Stimulated activated CD8-positive, alpha-beta memory T cell treated with anti-CD3 and anti-CD28 coated beads, Interleukin-12 subunit alpha, Interleukin-12 subunit beta, amount 100 ng/mL, for 24 hours (primary cell): ENCODE data around the gene CHMP1A.
A peak's percentile ranks its signal among the peaks of the same experiment; 100 is the strongest.

Source experiments
- DNase-seq: peaks from one replicate; pipeline ENCODE4 v3.0.0-alpha.2; 2020; ENCODE audit errors: extremely low read depth

Gene CHMP1A

DNA sequence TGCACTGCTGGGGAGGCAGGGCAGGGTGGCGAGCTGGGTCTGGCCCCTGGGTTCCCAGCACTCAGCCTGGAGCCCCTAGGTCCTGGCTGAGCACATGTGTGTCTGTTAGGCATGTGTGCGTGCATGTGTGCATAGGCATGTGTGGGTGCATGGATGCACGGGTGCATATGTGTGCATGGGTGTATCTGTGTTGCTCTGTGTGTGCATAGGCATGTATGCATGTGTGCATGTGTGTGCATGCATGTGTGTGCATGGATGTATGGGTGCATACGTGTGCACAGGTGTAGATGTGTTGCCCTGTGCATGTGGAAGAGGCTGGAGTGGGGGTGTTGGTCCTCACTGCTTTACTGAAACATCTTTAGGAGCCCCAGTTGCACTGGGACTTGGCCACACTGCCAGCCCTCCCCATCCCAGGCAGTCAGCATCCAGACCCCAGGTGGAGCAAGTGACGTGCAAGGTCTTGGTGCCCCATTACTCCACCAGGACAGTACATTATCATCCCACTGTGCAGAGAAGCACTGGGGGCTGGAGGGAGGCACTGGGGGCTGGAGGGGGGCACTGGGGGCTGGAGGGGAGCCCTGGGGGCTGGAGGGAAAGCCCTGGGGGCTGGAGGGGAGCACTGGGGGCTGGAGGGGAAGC is 54.4 kb downstream of the CHMP1A start:
- no peak for DNase-seq

DNA sequence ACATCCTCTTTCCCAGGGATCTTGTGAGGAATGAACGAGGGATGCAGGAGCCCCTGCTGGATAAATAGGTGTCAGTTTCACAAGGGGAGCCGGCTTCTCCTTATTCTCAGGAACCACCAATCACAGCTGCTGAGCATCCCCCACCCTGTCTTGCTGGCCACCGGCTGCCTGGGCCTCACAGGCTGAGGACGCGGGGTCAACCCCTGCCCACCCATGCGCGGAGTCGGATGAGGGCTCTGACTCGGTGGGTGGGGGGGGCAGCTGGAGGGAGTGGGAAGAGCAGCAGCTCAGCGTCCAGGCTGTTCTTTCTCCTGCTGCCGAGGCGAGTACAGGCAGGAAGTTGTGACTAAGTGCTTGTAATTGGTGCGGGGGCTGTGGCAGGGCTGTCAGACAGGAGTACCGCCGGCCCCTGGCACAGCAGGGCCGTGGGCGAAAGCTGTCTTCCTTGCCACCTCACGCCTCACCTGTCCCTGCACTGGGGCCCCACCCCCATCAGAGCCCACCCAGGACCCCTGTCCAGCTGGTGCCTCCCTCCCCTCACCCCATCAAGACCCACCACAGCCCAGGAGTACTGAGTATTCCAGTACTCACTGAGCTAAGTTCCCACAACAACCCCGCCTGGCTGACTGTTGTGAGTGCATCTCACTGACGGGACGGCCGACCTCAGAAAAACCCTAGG is 55.1 kb downstream of the CHMP1A start:
- DNase-seq: peak; percentile 41

DNA sequence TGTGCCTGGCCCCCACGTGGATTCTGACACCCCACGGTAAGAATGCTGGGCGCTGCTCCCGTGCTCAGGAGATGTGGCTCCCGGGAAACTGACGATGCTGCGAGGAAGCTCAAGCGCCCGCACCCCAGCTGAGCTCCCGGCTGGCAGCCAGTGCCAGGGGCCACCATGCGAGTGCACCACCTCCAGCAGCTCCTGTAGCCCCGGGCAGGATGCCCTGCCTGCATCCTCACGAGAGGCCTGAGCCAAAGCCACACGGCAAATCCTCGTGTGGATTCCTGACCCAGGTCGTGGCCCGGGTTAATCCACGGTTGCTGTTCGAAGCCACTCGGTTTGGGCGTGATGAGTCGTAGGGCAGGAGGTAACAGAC is 55.6 kb downstream of the CHMP1A start:
- DNase-seq: no peak

DNA sequence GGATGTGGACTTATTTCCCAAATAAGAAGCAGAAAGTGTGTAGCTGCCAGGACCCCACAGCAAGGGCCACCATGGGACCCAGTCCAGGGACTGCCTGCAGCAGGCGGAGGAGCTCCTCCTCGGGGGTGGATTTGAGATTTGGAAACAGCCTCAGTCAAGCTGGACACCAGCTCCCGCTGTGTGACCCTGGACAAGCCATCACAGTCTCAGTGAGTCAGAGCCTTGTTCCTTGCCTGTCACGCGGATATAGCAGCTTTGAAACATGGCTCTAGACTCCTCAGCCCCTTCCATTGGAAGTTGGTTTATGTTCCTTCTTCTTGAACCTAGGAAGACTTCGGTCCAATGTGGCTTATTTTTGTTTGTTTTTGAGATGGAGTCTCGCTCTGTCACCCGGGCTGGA is 56.6 kb downstream of the CHMP1A start:
- no peak for DNase-seq

DNA sequence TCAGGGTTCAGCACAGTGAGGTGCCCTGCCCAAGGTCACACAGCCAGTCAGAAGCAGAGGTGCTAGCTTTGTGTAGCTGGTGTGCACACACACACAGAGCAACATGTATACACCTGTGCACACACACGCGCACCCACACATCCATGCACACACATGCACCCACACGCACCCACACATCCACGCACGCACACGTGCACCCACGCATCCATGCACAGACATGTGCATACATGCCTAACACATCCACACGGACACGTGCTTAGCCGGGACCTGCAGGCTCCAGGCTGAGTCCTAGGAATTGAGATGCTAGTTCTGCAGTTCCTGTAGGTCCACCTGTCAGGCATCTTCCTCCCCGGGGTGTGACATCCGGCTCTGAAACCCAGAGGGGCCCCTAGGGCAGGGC is 57.1 kb downstream of the CHMP1A start:
- DNase-seq: no peak

DNA sequence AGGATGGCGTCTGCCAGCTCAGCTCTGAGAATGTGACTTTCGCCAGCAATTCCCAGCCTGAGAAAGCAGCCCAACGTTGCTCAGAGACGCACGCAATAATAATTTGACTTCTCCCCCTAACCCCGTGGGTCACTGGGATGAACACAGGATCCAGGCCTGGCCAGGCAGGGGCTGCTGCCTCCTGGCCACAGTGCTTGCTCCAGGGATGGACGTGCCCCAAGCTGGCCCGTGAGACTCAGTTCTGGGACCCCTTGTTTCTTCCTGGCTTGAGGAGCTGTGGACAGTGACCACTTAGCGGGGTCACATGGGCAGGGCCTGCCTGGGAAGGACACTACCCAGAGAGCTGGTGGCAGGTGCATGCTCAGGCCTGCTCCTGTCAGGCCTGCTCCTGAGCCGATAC is 57.6 kb downstream of the CHMP1A start:
- no peak for DNase-seq

DNA sequence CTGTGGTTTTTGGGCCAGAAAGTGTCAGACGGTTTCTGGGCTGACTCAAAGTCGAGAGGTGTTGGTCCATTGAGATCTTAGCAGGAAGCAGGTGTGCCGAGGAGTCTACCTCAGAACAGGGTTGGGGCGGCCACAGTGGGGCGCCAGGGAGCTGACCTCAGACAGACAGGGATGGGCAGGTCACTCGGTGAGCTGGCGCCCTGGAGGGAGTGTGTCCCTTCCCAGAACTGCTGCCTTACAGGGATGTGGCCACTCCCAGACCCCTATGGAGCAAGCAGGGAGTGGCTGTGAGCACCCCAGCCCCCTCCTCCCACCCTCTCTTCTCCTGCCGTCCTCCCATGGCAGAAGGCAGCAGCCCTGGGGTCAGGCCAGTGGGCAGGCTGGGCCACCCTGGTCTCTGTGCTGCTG is 58.1 kb downstream of the CHMP1A start:
- no peak for DNase-seq

DNA sequence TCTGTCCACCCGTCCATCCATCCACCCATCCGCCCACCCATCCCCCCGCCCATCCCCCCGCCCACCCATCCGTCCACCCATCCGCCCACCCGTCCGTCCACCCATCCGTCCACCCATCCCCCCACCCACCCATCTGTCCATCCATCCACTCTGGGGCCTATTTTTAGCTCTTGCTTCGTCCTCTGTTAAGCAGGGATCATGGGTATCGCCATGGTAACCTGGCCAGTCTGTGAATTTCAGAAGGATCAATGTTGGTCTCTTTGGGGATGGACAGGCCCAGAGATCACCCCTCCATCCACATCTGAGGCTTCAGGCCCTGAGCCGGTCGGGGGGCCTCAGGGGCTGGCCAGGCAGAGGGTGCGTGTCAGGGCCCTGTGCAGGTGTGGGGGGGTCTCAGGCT is 59.3 kb downstream of the CHMP1A start:
- no peak for DNase-seq

DNA sequence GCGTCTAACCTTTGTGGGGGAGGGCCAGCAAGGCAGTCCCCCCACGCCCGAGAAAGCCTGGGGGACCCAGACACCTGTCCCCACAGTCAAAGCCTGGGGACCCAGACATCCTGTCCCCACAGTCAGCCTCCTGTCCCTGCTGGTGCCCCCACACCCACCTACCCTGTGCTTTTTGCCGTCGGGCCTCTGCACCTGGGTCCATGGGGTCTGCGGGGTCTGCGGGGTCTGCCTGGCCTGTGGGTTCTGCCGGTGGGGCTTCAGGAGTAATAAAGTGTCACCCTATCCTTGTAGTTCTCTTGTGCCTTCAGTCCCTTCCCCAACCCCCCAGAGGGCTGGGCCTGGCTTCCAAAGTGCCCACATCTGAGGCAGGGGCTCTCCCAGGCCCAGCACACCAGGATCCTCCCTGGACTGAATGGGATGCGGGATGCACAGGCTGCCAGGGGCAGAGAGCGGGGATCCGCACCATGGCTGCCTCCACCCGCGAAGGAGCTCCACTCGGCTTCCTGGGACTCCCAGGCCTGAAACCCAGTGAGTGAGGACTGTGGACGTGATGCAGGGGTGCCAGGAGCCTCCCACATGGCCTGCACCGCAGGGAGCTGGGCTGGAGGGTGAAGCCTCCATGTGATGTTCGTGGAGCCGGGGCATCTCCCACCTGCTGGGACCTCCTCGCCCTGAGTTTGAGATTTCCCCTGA is 60.4 kb downstream of the CHMP1A start:
- DNase-seq: no peak

DNA sequence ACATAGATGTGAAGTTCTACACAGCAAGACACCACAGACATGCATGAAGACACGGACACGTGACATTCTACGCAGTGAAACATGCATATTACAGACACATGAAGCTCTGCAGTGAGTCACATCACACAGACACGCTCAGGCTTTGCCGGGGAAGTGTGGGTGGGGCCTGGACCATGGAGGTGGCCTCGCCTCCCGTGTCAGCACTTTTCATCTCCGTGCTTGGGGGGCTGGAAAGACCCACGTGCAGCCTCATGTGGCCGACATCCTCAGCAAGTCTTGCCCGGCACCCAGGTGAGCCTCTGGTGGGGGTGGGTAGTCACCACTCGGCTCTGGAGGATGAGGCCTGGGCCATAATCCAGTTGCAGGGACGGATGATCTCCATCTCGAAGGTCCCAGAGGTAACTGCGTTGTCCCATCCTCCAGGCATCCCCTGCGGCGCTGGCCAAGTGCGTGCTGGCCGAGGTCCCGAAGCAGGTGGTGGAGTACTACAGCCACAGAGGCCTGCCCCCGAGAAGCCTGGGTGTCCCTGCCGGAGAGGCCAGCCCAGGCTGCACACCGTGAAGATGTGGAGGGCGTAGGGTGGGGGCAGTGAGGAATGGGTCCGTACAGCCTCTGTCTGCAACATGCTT is 61.3 kb downstream of the CHMP1A start:
- no peak for DNase-seq

DNA sequence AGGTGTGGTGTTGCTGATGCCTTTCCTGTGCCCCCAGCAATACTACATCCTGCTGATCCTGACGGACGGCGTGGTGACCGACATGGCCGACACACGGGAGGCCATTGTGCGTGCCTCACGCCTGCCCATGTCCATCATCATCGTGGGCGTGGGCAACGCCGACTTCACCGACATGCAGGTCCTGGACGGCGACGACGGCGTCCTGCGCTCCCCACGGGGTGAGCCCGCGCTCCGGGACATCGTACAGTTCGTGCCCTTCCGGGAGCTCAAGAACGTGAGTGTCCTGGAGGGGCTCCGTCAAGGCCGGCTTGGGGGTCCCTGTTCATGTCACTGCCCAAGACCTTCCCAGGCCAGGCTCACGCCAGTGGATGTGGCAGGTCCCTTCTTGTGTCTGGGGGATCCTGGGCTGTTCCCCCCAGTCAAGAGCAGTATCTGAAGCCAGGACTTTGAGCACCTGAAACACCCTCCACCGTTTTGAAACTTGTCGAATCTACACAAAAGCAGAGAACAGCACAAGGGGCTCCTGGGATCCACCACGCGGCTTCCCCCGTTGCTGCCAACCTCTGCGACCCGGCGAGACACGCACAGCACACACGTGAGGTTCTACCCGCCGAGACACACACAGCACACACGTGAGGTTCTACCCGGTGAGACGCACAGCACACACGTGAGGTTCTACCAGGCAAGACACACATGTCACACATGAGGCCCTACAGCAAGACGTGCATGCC is 62.0 kb downstream of the CHMP1A start:
- no peak for DNase-seq
